HG03159 (cell line): Measurements from ENCODE around the gene SMARCC1.

Experiments
- ATAC-seq: cut with Tn5 transposase; IDR thresholded peaks from one replicate; pipeline ENCODE4 v1.9.1; 2021; ENCODE audit warnings: mild to moderate bottlenecking, moderate library complexity; ENCODE audit not compliant: unreplicated experiment

Gene SMARCC1

DNA sequence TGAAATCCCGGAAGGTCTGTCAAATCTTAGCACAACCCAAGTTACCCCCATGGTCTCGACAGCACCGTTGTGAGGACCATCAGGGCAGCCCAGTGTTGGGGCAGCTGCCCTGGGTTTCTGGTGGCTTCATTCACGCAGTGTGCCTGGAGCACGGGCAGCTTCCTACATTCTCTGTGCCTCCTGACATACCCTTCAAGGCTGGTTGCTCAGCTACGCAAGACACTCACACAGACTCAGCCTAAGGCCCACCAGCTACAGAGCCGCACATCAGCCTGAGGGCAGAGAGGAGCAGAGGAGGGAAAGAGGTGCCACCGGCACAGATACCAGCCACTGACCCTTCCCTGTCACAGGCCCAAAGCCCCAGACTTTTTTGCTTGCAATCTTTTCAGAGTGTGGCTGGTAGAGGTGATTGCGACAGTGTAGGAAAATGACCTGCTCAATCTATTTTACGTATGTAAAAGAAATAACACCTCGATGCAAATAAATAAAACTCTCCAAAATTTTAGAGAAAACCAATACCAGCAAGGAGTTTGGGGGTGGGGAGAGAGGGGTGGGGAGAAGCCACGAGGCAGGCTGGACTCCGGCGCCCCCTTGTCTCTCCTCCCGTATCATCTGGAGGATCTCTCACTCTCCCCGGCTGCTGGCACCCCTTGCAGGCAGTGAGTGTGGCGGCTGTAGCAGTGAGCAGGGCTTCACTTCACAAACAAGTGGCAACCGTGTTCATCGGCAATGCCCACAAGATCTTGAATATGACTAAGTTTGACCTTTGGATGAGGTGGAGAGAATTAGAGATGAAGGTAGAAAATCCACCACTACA, 215.8 kb downstream of the SMARCC1 start:
- ATAC-seq = no peak

DNA sequence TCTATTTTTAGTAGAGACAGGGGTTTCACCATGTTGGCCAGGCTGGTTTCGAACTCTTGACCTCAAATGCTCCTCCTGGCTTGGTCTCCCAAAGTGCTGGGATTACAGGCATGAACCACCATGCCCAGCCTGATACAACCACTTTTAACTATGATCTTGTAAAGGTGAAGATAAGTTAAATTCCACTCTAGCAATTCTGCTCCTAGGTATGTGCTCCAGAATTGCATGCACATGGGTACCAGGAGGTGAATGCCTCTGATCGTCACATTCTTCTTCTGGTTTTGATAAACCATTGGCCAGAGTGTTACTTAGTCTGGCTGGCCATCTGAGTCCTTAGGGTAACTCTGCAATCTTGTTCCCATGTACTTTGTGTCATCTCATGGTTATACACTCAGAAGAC, 225.3 kb downstream of the SMARCC1 start:
- no peak for ATAC-seq

DNA sequence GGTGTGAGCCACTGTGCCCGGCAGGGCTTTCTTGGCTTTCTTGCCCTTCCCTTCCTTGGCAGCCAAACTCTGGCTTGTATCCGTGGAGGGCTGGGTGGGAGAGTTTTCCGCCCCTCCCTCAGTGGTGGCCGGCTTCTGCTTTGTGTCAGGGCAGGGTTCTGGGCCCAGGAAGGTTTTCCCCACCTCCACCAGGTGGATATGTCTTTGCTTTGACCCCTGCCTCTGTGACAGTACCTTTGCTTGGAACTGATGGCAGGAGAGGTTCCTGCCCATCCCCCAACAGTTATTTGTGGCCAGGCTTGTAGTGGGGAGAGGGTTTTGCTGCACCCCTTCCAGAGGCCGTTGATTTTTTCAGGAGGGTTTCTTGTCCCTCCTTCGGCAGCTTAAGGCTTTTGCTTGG, 227.4 kb downstream of the SMARCC1 start:
- ATAC-seq = no peak

DNA sequence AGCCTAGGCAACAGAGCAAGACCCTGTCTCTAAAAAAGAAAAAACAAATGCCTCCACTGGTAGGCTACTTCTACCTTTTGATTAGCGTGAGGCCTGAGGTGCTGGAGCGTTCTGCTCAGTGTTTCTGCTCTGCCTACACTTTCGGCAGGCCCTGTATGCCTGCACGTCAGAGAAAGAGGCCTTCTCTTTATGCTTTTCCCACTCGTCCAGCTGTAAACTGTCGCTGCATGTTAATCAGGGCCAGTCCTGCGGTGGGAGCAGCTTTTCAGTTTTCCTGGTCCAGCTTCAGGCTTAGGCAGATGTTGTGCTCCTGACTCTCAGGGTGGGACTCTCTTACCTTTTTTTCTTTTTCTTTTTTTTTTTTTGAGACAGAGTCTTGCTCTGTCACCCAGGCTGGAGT, 228.3 kb downstream of the SMARCC1 start:
- no peak for ATAC-seq

DNA sequence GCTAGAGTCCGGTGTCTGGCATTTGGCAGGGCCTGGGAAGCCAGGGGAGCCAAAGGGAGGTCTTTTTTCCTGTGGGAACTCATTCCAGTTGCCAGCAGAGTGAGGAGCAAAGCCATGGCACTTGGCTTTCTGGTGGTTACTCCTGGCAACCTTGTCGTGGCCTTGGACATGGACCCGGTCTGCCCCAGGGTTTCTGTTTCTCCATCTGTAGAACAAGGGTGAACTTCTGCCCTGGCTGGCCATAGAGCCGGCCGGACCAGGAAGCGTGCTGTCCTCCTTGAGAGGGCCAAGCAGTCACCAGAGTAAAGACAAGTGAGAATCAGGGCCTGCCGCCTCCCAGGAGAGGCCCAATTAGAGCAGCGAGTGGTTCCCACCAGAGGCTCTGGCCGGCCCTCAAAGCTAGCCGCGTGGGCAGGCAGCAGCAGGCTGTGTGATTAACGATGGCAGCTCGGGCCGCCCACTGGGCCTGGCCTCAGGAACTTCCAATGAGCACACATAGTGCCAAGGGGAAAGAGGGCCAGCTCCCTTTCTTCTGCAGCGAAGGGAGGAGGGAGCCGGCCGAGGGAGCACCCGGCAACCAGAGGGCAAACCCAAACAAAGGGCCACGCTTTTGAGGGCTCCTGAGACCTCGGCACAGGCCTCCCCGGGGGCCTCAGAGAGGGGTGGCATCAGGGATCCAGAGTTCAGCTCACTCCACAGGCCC, 239.1 kb downstream of the SMARCC1 start:
- no peak for ATAC-seq

DNA sequence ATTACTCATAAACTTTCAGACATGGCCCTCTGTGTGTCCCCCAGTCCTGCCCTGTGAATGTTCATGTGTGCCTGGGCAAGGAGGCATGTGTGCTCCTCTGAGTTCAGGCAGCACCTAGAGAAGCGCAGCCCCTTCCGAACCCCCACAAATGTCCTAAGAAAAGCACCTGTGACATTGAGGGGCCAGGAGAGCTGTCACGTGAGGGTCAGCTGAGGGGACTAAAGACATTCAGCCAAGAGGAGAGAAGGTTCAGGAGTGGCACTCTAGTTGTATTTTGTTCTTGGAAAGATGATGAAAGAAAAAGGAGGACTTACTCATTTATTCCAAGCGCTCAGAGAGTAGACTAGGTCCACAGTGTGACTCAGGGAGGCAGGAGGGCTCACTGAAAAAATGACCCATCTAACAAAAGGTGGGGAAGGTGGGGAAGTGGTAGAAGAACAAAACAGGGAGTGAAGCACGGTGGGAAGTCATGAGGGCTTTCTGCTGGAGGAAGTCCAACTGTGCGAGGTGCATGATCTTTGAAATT, 240.0 kb downstream of the SMARCC1 start:
- no peak for ATAC-seq

DNA sequence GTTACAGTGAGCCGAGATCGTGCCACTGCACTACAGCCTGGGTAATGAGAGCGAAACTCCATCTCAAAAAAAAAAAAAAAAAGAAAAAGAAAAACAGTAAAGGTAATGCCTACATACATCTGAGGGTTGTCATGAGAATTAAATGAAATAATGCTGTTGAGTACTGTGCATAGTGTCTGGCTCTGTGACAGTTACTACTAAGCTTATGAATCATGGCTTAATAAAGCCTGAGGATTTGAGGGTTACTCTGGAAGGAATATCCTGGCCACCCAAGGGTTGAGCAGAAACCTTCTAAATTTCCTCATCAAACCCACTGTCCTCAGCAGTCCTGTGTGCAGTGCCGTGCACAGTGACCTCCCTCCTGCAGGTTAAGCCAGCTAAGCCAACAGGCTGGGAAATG, 241.4 kb downstream of the SMARCC1 start:
- ATAC-seq = no peak

DNA sequence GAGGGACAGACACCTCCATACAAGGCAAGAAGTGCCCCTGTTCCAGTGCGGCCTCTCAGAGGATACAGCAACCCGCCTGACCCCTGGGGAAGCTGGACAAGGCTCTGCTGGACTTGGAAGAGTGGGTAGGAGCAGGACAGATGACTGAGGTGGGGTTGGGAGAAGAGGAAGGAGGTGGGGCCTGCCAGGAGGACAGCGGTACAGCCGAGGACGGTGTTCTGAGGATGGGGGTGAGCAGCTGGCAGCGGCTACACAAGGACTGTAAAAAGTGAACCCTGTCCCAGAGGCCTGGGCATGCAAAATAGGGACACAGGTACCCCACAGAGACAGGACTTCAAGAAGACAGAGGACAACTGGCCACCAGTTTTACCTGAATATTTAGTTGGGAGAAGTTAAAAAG, 244.7 kb downstream of the SMARCC1 start:
- ATAC-seq = no peak

DNA sequence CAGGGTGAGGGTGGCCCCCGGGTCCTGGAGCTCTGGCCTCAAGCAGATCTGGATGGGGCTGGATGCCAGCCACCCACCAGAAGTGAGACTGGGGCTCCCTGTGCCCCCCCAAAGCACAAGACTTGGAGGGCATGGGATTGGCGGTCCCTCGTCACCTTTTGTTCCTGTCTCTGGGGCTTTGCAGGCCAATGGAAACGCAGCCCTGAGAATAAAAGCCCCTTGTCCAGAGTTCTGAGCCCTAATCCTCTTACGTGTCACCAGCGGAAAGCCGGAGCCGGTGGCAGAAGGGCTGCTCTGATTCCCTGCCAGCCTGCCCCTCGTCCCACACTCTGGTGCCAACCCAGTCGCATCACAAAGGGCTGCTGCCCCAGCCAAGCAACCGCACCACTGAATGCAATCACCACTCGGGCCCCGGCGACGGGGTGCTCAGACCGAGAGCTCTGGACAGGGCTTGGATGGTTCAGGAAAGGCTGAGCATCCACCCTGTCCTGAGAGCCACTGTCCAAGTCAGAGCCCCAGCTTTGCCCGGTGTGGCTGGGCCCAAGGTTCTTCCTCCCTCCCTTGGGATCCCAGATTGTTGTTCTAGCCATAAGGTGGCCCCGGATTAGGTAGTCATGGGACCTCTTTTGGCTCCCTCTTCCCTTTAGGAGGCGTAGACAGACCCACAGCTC, 245.3 kb downstream of the SMARCC1 start:
- no peak for ATAC-seq
